KBM-7 (cell line): Measurements from ENCODE around the gene OR2T8.
A peak's percentile ranks its signal among the peaks of the same experiment; 100 is the strongest.
"Not testable (repeated sequence)": the region's sequence is repeated elsewhere in the genome, so short reads cannot be mapped to it uniquely, and the experiment has no call there.

ENCODE experiments used
- DNase-seq: peaks from one replicate; pipeline ENCODE4 v3.0.0-alpha.2; 2015
- in situ Hi-C: fragments of 300-500 bp; cut with MboI; formaldehyde crosslinking; loops from 2 replicates; pipeline ENCODE4 v1.14.3; 2020; ENCODE audit warnings: low sequenced_read_pairs, low pct_unique_long_range_greater_than_20kb, mixed read lengths

Gene OR2T8, protein sequence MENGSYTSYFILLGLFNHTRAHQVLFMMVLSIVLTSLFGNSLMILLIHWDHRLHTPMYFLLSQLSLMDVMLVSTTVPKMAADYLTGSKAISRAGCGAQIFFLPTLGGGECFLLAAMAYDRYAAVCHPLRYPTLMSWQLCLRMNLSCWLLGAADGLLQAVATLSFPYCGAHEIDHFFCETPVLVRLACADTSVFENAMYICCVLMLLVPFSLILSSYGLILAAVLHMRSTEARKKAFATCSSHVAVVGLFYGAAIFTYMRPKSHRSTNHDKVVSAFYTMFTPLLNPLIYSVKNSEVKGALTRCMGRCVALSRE

DNA sequence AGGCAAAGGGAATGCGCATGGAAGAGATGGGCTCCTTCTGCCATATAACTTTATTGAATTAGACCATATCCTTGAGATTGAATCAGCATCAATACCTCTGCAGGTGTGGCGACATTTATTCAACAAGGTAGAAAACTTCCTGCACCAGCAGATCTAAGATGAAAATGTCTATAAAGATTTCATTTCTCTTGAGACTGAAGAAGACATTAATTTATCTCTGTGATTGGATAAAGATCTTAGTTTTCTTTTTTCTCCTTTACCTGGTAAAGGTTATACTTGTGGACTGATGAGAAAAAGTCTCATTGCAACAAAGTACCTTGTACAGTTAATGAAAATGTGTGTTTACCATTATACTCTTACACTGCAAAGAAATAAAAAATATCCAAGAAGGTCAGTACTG, at the start of gene OR2T8:
TSS of gene OR2T8 (plus strand) at position 301 of the 400 bp plus-strand sequence. CDS start 766 bp downstream, outside the sequence.
- in situ Hi-C loops: no loop called here
- no peak for DNase-seq

DNA sequence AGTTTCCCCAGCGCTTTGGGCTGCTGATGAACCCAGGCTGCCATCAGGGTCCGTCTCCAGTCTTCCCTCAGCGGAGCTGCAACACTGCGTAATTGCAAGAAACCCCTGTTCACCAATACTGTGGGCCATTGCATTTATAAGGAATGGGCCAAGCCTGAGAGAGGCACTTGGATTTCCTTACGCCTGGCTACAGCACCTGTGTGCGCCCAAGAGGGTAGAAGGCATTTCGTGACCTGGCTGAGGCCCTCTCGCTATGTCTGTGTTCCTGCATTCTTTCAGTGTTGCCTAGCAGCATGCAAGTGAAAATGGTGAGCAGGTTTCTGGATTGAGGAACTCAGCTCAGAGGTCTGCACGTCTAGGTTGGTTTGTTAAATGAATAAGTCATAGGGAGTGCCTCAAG, 36.7 kb upstream of the OR2T8 start:
- in situ Hi-C loops: no loop called here

DNA sequence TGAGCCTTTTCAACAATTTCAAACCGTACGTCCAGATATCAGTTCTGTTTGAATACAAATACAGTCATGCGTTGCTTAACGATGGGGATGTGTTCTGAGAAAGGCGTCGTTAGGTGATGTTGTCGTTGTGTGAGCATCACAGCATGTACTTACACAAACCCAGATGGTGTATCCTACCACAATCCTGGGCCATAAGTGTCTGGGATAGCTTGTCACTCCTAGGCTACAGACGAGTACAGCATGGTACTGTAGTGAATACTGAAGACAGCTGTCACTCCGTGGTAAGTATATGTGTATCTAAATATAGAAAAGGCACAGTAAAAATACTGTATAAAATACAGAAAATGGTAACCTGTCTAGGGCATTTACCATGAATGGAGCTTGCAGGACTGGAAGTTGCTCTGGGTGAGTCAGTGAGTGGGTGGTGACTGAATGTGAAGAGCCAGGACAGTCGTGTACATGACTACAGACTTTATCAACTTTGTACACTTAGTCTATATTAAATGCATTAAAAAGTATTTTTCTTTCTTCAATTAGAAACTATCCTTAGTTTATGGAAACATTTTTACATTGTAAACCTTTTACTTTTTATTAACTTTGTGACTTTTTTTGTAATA, 35.1 kb upstream of the OR2T8 start:
- in situ Hi-C loops: no loop called here
- no peak for DNase-seq

More for the DNA sequence above, 36.7 kb upstream of the OR2T8 start:
- DNase-seq: no peak

DNA sequence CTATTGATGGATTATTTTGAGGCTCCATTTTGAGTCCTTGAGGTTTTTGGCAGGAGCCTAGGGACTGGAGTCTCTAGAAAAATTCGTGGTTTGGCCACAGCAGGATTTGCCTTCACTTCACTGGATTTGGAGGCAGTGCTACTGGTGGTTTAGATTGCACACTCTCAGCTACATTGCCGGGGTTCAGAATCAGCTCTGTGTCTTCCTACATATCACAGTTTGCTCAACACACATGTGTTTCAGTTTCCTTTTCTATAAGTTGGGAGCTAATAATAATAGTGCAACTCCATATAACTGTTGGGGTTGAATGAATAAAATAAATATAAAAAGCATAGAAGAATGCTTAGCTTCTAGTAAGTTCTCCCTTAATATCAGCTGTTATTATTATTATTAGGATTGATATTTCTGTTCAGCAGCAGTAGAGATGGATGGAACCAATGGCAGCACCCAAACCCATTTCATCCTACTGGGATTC, 24.9 kb upstream of the OR2T8 start, which contains the start of gene OR2W3:
TSS of gene OR2W3 (plus strand) at position 425 of the 475 bp plus-strand sequence. CDS start at position 425, 0 bp downstream.
- in situ Hi-C loops: no loop called here

DNA sequence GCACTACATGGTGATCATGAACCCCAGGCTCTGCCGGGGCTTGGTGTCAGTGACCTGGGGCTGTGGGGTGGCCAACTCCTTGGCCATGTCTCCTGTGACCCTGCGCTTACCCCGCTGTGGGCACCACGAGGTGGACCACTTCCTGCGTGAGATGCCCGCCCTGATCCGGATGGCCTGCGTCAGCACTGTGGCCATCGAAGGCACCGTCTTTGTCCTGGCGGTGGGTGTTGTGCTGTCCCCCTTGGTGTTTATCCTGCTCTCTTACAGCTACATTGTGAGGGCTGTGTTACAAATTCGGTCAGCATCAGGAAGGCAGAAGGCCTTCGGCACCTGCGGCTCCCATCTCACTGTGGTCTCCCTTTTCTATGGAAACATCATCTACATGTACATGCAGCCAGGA, 24.1 kb upstream of the OR2T8 start:
- DNase-seq: no peak
- in situ Hi-C loops: no loop called here

More for the DNA sequence above, 24.9 kb upstream of the OR2T8 start, which contains the start of gene OR2W3:
- no peak for DNase-seq

DNA sequence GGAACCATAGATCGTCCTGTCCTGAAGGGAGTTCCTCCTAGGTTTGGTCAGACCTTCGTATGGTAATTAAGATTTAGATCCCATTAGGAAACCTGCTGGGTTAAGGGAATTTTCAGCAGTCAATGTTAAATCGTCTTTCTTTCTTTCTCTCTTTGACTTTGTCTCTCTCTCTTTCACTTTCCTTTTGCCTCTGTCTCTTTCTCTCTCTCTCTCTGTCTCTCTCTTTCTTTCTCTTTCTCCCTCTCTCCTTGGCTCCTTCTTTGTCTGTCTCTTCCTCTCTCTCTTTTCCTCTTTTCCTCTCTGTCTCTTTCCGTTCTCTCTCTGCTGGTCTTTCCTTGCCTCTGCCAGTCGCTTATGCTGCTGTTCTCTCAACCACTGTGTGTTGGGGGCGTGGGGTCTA, 15.9 kb upstream of the OR2T8 start:
- no peak for DNase-seq
- in situ Hi-C loops: no loop called here

DNA sequence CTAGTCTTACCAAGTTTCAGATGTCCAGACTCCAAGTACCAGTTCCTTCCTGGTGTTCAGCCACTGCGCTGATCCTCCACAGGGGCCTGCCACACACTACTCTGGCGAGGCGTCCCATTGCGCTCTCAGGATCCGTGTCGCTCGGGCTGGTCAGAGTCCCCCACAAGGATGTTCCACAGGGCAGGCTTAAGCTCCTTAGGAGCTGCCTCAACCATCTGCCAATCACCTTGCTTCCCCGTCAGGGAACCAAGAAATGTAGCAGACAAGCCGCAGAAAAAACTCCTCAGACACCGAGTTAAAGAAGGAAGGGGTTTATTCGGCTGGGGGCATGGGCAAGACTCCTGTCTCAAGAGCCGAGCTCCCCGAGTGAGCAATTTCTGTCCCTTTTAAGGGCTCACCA, 14.9 kb upstream of the OR2T8 start:
- in situ Hi-C loops: no loop called here
- DNase-seq: no peak

DNA sequence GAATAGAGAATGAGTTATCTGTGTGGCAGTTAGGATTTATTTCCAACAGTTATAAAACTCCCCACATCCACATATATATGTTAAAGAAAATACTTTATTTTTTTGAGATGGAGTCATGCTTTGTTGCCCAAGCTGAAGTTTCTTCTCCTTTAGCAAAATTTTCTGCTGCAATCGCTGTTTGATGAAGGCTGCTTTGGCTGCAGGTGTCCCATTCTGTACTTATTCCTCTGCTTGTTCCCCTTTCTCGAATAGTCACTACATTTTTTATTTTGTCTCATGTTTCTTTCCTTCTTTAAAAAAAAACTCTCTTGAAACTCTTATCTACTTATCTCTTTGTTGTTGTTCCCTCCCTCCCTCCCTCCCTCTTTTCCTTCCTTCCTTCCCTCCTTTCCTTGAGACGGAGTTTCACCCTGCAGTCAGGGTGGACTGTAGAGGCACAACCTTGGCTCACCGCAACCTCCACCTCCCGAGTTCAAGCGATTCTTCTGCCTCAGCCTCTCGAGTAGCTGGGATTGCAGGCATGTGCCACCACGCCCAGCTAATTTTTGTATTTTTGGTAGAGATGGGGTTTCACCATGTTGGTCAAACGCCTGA, 14.0 kb upstream of the OR2T8 start:
- in situ Hi-C loops: no loop called here
- DNase-seq: peak; percentile 23

DNA sequence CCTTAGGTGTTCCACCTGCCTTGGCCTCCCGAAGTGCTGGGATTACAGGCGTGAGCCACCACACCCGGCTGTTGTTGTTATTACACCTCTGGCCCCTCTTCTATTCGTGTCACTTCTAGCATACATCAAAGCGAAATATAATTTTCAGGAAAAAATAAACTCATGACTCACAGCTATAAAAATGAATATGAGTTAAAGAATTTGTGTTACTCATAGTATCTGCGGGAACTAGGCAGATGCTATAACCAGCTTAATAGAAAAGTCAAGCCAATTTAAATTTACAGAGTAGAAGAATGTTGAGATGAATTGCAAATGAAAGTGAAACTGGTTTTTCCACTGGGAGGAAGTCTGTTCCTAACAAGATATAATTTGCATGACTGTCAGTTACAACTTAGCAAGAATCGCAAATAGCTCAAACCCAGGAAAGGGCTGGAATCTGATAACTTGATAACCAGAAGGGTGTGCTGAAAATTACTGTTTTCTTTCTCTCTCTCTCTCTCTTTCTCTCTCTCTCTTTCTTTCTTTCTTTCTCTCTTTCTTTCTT, 13.5 kb upstream of the OR2T8 start:
- DNase-seq: peak; percentile 75
- in situ Hi-C loops: no loop called here

DNA sequence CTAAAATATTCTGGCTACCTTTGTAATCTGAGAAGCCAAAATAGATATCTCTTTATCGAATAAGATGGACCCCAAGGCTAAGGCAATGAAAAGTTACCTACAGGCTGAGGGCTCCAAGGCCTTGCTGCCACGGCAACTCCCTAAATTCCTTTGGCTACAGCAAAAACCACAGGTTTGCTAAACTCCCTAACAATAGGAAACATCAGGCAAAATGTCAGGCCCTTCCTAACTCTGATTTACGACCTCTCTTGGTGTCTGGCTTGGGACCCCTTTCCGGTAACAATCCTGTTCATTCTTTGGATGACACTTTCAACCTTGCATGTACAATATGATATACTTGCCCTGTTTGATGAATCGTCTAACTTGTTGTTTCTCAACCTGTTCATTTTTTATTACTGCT, 11.3 kb upstream of the OR2T8 start:
- peak; percentile 55 for DNase-seq
- in situ Hi-C loops: no loop called here

DNA sequence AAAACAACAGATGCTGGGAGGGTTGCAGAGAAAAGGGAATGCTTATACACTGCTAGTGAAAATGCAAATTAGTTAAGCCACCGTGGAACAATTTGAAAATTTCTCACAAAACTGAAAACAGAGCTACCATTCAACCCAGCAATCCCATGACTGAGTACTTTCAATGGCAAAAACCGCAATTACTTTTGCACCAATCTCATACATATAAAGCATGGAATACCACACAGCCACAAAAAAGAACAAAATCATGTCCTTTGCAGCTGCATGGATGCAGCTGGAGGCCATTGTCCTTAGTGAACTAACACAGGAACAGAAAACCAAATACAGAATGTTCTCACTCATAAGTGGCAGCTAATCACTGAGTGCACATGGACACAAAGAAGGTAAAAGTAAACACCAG, 6.3 kb upstream of the OR2T8 start:
- in situ Hi-C loops: no loop called here
- DNase-seq: no peak

DNA sequence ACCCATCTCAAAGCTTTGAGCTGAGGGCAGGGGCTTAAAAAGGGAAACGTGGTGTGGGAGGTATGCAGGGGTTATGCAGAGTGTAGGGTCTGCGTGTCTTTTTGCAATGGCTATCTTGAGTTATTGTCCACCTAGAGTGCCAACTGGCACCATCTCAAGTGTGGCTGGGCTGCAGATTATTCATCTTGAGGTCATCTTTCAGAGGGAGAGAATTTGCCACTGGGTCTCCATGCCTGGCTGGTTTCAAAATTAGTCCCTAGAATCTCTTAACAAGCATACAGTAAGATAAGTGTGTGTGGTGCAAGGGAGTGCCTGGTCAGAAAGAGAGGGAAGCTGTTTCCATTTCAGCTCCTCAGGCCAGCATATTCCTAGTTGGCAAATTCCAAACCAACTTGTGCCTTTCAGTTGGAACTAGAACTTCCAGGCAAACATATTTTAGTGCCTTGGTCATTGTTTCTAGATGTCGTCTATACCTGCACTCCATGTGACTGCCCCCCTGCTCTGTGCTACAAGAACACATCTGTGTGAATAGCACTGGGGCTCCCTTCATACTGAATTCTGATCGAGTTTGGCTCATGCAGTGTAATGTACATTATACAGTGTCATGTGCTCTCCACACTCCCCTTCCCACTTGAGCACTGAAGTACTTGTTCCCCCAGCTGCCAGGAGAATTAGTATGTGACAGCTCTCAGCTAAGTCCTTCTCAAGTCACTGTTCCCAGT, 5.0 kb upstream of the OR2T8 start:
- in situ Hi-C loops: no loop called here
- DNase-seq: peak; percentile 64

DNA sequence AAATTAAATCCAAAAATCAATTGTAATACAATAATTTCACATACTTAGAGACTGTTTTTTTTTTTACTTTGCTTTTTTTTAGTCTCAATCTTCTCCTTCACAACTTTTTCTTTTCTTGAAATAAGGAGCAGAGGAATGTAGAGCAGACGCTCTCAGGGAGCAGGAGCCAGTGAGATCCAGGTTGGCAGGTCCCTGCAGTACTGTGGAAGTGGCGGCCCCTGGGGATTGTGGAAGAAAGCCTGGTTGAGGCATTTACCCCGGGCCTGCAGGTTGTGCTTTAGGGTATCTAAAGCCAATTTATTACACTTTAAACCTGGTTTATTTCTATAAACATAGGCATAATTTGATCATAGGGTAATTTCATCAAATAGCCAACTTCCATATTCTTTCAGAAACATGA, 3.9 kb downstream of the OR2T8 start:
- DNase-seq: no peak
- in situ Hi-C loops: no loop called here

DNA sequence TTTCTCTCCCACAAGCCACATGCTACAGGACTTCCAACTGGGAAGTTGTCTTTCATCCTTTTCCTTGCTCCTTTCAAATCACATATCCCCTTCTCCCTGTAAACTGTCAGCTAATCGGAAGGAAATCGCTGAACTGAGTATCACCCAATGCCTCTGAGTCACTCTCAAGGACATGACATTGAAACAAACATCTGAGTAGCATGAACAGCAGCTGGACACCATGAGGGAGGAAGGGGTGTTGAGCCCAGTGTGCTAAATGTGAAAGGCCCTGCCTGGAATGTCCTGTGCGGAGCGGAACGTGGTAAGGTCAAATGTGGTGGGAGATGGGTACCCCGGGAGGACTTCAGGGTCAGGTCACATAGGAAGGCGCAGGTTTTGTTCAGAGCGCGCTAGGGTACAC, 4.8 kb downstream of the OR2T8 start, which contains the start of gene OR2AJ1:
TSS of gene OR2AJ1 (plus strand) at position 22 of the 400 bp plus-strand sequence. CDS start 8,880 bp downstream, outside the sequence.
- no peak for DNase-seq
- in situ Hi-C loops: no loop called here

DNA sequence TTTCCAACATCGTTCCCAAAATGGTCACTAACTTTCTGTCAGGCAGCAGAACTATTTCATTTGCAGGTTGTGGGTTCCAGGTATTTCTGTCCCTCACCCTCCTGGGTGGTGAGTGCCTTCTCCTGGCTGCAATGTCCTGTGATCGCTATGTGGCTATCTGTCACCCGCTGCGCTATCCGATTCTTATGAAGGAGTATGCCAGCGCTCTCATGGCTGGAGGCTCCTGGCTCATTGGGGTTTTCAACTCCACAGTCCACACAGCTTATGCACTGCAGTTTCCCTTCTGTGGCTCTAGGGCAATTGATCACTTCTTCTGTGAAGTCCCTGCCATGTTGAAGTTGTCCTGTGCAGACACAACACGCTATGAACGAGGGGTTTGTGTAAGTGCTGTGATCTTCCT, 13.9 kb downstream of the OR2T8 start:
- in situ Hi-C loops: no loop called here

DNA sequence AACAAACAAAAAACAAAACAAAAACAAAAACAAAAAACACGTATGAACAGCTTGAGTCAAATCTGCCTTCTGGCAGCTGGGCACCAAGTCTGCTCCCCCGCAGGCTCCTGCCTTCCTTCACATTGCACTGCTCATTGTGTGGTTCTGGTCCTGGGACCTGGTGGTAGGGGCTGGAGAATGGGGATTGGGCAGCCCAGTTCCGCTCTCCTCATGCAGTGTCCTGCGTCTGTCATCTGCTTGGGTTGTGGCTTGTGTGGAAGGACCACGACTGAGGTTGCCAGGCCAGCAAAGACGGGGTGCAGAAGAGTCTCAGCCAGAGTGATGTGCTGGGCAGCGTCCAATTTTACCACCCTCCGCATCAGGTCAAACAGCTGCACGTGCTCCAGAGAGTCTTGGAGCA, 15.7 kb downstream of the OR2T8 start:
- no peak for DNase-seq
- in situ Hi-C loops: no loop called here

More for the DNA sequence above, 13.9 kb downstream of the OR2T8 start:
- DNase-seq: no peak

DNA sequence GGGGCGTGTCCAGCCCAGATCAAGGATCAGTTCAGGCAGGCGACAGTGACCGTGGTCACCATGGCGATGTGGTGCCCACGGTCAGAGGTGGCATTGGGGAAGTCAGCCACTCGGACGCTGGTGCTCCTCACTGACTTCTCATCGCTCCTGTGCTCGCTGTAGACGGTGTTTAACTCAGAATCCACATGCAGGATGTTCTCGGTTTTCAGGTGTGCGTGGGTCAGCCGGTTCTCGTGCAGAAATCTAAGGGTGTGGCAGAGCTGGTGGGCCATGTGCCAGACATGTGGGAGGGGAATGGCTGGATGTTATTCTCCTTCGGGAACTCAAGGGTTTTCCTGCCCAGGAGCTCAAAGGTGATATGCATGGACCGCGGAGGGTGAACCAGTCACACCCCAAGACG, 16.4 kb downstream of the OR2T8 start:
- DNase-seq: no peak
- in situ Hi-C loops: no loop called here

DNA sequence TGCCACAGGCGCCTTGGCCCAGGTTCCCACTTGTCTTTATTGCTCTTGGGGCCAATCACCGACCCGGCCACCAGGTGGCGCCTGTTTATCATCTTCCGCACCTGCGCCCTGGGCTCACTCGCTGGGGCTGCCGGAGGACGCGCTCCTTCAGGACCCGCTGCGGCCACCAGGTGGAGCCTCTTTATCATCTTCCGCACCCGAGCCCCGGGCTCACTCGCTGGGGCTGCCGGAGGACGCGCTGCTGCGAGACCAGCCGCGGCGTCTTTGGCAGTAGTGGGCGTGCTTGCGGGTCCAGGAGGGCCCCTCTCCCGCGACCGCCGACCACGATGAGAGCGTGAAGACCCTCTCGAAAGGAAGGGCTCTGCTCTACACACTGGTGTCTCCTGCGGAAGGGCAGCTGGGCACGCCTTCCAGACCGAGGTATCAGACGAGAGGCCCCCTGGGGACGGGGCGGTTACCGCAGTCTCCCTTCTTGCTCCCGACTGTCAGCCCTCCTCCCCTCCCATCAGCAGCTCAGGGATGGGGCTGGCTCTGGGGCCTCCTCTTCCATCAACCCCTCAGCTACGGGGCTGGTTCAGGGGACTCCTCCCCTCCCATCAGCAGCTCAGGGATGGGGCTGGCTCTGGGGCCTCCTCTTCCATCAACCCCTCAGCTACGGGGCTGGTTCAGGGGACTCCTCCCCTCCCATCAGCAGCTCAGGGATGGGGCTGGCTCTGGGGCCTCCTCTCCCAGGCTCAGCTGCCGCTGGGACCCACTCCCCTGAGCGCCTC, 17.1 kb downstream of the OR2T8 start:
- in situ Hi-C loops: not testable (repeated sequence)
- DNase-seq: peak; percentile 100
